Smooth muscle cell of the umbilical artery (primary cell): Measurements from ENCODE around the gene GABRD. TPM values are rescaled to one million over a fixed set of nuclear protein-coding genes. Genes with fewer than 3 reads are reported as not detected.

Source experiments
- total RNA-seq: library from RNA; depleted of rRNA; stranded (reverse); fragments of >200 nt; gene quantifications from 2 replicates; pipeline ENCODE4 v1.2.3, GENCODE V29; 2014

Gene GABRD
- not detected in 2 replicates for total RNA-seq

DNA sequence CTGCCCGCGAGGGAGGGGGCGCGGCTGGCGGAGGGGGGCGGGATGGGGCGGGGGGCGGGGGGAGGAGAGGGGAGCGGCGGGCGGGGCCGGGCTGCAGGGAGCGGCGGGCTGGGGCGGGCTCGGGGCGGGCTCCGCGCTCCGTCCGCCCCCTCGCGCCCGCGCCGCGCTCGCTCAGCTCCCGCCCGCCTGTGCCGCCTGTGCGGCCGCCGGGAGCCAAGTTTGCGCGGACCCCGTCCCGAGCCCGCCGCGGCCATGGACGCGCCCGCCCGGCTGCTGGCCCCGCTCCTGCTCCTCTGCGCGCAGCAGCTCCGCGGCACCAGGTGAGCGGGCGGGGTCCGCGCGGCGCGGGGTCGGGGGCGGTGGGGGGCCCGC is at the start of gene GABRD:
GABRD (plus strand) TSS at position 174 of the 372 bp plus-strand sequence; CDS start at position 253, 79 bp downstream.

DNA sequence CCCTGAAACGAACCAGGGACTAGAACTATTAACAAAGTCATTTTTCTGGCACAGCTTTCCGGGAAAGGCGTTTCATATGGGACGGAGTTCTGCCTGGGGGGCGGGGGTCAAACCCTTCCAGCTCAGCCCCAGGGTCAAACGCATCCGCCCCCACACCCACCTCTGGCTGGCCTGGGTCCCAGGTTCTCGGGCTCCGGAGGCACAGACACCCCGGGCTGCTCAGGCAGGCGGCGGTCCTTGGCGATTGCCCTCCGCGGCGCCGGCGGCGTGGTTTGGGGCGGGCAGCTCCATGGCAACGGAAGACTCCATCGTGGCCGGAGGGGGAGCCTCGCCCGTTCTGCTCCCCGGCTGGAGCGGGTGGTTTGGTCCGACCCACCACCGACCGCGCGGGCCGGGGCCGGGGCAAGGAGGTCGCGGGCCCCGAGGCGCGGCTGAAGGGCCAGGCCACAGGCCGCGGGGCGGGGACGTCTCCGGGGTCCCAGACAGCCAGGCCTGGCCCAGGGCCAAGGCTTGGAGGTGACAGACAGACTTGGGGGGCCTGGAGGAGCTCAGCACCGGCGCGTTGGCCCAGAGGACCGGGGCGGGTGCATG is 15.5 kb upstream of the GABRD start, which contains the start of gene CFAP74:
CFAP74 (minus strand) TSS at position 246 of the 591 bp plus-strand sequence. CDS start 12,830 bp downstream, outside the sequence.

GRCh38 chr1:2049718-2050431 is 30.7 kb downstream of the GABRD start, which contains the start of gene PRKCZ:
Gene PRKCZ (plus strand): TSS chr1:2050411. CDS start chr1:2050631, 220 bp downstream.

Other genes starting within 250 kb of the GABRD start
- 27.3 and 40.7 TPM in 2 replicates for gene NADK, start 240.9 kb upstream of the GABRD start, total RNA-seq
- 104 and 185 TPM in 2 replicates for gene GNB1, start 128.3 kb upstream of the GABRD start, total RNA-seq
- gene CALML6, start 104.1 kb upstream of the GABRD start, total RNA-seq: 0.59 and 0.88 TPM in 2 replicates
- 0.32 TPM in 1 of 2 replicates, not detected in the other for gene TMEM52, start 100.1 kb upstream of the GABRD start, total RNA-seq
- not detected in 2 replicates for gene CFAP74, start 15.6 kb upstream of the GABRD start, total RNA-seq
- 0.55 and 2.7 TPM in 2 replicates for gene PRKCZ, start 31.1 kb downstream of the GABRD start, total RNA-seq
- gene FAAP20, start 175.4 kb downstream of the GABRD start, total RNA-seq: 23.8 and 32.2 TPM in 2 replicates
- gene SKI, start 209.0 kb downstream of the GABRD start, total RNA-seq: 35.6 and 43.0 TPM in 2 replicates